Cardiac fibroblast (primary cell): Measurements from ENCODE around the gene LRRC56.
"Not testable (repeated sequence)": the region's sequence is repeated elsewhere in the genome, so short reads cannot be mapped to it uniquely, and the experiment has no call there.

ENCODE experiments used
- DNase-seq, 2 donors: peaks; one replicate each; pipeline versions ENCODE4 v3.0.0 to v3.0.0-alpha.2; 2010; ENCODE audit warnings: low read depth in 2 of 2
- H3K4me3 ChIP-seq, 2 donors: replicated peaks in 1 of 2; 1 replicate in 1 of 2; 2 replicates in 1 of 2; pipeline ENCODE4 v1.5.1; 2011; ENCODE audit warnings: low read depth in 2 of 2, low read length in 2 of 2, mild to moderate bottlenecking in 2 of 2, moderate library complexity in 1 of 2
- TF ChIP-seq, protein P1 (sequence below): IDR thresholded peaks from one replicate; pipeline ENCODE4 v1.5.1; 2011; ENCODE audit warnings: low read depth, mild to moderate bottlenecking, low read length, inconsistent platforms

LRRC56 gene

DNA sequence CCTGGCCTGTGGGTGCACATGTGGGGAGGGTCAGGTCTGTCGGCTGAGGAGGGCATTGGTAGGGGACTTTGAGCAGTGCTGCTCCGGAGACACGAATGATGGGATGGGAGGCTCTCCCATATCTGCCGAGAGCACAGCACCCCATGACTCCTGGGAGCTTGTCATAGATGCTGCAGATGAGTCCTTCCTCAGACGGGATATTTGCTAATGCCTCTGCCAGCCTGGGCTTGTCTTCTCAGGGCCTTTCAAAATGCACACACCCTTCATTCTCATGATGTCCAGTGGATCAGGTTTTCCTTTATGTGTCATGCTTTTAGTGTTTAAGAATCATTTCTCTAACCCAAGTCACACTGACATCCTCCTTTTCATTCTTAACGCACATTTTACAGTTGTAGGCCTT, 22.2 kb upstream of the LRRC56 start:
- no peak overlapping the region for H3K4me3 ChIP-seq
- TF ChIP-seq, protein P1, sequence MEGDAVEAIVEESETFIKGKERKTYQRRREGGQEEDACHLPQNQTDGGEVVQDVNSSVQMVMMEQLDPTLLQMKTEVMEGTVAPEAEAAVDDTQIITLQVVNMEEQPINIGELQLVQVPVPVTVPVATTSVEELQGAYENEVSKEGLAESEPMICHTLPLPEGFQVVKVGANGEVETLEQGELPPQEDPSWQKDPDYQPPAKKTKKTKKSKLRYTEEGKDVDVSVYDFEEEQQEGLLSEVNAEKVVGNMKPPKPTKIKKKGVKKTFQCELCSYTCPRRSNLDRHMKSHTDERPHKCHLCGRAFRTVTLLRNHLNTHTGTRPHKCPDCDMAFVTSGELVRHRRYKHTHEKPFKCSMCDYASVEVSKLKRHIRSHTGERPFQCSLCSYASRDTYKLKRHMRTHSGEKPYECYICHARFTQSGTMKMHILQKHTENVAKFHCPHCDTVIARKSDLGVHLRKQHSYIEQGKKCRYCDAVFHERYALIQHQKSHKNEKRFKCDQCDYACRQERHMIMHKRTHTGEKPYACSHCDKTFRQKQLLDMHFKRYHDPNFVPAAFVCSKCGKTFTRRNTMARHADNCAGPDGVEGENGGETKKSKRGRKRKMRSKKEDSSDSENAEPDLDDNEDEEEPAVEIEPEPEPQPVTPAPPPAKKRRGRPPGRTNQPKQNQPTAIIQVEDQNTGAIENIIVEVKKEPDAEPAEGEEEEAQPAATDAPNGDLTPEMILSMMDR, result no peak
- no peak for DNase-seq

DNA sequence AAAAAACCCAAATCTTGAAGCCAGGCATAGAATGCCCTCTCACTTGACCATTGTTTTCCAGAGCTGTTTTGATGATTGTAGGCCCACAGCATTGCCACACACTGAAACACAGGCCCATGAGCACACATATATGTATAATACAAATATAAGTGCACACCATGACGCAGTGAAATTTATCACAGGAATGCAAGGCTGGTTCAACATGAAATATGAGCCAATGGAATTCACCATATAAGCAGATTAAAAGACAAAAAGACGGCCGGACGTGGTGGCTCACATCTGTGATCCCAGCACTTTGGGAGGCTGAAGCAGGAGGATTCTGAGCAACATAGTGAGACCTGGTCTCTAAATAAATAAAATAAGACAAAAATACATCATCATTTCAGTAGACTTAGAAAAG, 20.9 kb upstream of the LRRC56 start:
- H3K4me3 ChIP-seq, result no peak overlapping the region
- TF ChIP-seq, protein P1, result no peak

DNA sequence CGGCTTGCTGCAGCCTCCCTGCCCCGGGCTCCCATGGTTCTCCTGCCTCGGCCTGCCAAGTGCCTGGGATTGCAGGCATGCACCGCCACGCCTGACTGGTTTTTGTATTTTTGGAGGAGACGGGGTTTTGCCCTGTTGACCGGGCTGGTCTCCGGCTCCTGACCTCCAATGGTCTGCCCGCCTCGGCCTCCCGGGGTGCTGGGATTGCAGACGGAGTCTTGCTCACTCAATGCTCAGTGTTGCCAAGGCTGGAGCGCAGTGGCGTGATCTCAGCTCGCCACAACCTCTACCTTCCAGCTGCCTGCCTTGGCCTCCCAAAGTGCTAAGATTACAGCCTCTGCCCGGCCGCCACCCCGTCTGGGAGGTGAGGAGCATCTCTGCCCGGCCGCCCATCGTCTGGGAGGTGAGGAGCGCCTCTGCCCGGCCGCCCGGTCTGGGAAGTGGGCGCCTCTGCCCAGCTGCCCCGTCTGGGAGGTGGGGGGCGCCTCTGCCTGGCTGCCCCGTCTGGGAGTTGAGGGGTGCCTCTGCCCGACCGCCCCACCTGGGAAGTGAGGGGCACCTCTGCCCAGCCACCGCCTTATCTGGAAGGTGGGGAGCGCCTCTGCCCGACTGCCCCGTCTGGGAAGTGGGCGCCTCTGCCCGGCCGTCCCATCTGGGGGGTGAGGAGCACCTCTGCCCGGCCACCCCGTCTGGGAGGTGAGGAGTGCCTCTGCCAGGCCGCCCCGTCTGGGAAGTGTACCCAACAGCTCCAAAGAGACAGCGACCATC, 20.2 kb upstream of the LRRC56 start:
- not testable (repeated sequence) for H3K4me3 ChIP-seq, DNase-seq

More for the DNA sequence above, 20.9 kb upstream of the LRRC56 start:
- no peak for DNase-seq

- DNase-seq, result peak; percentile 95 to 97
- peak overlapping the region; percentile 17 to 28 for H3K4me3 ChIP-seq
- TF ChIP-seq, protein P1, result peak; percentile 35
Measured at GRCh38 chr11:518463-519202, 18.7 kb upstream of the LRRC56 start.

- DNase-seq, result no peak
- no peak overlapping the region for H3K4me3 ChIP-seq
- TF ChIP-seq, protein P1, result peak; percentile 5
Measured at GRCh38 chr11:520428-521176, 16.7 kb upstream of the LRRC56 start.

GRCh38 chr11:521177-521688, 16.1 kb upstream of the LRRC56 start:
- H3K4me3 ChIP-seq, result no peak overlapping the region
- DNase-seq, result peak in 1 of 2 donors; percentile 16
- TF ChIP-seq, protein P1, result no peak

DNA sequence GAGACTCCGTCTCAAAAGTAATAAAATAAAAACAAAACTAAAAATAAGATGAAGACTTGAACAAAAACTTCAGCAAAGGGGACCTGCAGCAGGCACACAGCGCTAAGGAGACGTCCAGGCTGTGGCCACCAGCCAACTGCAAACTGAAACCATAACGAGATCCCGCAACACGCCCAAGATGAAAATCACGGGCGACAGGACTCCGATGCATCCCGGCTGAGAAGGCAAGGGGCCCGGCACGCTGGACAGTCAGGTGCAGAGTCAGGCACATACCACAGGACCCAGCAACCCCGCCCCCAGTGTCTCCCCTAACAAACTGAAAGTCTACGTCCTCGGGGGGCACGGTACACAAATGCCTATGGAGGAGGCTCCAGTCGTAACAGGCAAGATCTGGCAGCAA, 11.1 kb upstream of the LRRC56 start:
- no peak for DNase-seq
- TF ChIP-seq, protein P1, result no peak
- no peak overlapping the region for H3K4me3 ChIP-seq
